HG02759 (cell line): ENCODE data around the gene PDZRN4.
"Not testable (repeated sequence)": the region's sequence is repeated elsewhere in the genome, so short reads cannot be mapped to it uniquely, and the experiment has no call there.

Source experiments
- ATAC-seq: cut with Tn5 transposase; IDR thresholded peaks from one replicate; pipeline ENCODE4 v1.9.1; 2021; ENCODE audit warnings: mild to moderate bottlenecking, moderate library complexity; ENCODE audit not compliant: unreplicated experiment

Gene PDZRN4

DNA sequence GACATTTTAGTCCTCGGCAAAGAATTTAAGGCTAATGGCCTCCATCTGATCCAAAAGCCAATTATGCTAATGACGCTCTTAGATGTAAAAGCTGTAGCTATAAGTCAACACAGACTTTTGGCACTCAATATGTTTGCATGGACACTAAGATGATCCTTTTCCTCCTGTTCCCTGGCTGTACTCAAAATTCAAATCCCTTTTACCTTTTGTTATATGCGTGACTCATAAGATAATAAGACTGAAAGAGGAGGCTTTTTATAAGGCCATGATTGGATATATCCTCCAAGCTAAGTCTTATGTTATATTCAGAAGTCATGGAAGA lies 89.8 kb downstream of the PDZRN4 start:
- no peak for ATAC-seq

DNA sequence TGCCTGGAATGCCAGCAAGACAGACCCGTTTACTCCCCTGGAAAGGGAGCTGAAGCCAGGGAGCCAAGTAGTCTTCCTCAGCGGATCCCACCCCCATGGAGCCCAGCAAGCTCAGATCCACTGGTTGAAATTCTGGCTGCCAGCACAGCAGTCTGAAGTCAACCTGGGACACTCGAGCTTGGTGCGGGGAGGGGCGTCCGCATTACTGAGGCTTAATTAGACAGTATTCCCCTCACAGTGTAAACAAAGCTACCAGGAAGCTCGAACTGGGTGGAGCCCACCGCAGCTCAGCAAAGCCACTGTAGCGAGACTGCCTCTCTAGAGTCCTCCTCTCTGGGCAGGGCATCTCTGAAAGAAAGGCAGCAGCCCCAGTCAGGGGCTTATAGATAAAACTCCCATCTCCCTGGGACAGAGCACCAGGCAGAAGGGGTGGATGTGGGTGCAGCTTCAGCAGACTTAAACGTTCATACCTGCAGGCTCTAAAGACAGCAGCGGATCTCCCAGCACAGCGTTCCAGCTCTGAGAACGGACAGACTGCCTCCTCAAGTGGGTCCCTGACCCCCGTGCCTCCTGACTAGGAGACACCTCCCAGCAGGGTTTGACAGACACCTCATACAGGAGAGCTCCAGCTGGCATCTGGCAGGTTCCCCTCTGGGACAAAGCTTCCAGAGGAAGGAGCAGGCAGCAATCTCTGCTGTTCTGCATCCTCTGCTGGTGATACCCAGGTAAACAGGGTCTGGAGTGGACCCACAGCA lies 92.4 kb downstream of the PDZRN4 start:
- not testable (repeated sequence) for ATAC-seq

DNA sequence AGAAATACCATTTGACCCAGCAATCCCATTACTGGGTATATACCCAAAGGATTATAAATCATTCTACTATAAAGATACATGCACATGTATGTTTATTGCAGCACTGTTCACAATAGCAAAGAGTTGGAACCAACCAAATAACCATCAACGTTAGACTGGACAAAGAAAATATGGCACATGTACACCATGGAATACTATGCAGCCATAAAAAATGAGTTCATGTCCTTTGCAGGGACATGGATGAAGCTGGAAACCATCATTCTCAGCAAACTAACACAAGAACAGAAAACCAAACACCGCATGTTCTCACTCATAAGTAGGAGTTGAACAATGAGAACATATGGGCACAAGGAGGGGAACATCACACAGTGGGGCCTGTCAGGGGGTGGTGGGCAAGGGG lies 97.3 kb downstream of the PDZRN4 start:
- ATAC-seq, result not testable (repeated sequence)

DNA sequence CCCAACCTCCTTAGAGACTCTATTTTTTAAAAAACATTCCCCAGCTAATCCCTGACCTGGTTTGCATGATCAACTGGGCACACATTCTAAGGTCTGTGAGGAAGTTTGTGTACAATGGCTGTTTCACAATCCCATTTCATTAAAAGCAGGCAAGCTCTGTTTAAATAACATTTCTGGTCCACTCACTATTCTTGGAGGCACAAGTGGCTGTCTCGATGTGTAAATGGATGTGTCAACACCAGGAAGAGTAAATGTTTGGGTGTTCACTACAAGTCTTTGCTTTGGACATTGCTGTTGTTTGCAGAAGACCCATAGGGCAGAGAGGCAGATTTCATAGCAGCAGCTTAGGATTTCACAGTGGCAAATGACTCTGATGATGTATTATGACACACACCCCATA lies 98.3 kb downstream of the PDZRN4 start:
- ATAC-seq, result no peak

DNA sequence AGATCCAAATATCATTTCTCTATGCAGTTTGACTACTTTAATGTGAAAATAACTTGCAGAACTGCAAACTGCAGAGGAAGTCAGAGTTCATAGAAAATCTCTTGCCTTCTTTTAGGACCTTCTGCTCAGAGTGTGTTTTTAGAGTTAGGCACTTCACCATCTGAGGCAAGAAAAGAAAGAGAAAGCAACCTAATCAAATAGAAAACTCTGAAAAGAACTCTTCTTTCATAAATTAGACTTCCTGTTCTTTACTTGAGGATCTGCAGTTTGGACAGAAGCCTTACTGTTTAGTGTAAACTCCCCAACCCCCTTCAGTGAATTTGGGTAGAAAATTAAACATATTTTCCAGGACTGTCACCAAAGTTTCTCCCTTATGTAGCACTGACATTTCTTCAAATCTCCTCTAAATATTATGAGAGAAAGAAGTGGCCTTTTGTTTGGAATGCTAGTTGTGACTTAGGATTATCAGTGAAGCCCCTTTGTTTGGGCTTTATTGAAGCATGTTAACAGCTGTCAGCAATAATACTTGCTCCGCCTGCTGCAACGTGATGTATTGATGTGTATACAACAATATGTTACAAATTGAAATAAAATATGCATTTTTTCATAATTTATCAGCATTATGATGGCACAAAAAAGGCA lies 99.5 kb downstream of the PDZRN4 start:
- ATAC-seq, result no peak

DNA sequence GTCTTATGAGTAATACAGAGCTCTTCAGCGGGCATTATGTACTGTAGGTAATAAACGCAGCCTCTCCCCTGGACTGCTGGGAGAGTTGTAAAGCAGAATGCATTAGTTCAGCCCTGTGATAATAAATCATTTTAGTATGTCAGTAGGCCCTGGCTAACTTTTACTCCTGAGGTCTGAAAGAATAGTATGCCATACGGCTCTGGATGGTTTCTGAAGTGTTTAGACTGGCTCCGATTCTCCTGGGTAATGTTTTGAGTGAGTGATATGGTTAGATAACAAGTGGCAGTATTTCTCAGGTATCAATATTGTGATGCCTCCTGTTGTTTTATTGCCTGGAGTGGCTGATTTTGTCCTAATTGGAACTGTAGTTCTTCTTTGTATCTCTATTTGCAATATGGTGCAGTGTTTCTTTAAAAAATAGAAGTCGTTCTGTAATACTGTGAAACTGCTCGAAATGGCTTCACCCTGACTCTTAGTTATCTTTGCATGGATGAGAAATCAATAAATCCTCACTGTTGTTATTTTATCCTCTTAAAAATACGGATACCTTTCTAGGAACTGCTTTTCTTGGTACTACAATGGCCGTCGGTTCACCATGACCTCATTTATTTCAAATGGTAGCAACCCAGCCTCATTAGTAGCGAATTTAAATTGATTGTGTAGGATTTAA lies 100.2 kb downstream of the PDZRN4 start:
- no peak for ATAC-seq

DNA sequence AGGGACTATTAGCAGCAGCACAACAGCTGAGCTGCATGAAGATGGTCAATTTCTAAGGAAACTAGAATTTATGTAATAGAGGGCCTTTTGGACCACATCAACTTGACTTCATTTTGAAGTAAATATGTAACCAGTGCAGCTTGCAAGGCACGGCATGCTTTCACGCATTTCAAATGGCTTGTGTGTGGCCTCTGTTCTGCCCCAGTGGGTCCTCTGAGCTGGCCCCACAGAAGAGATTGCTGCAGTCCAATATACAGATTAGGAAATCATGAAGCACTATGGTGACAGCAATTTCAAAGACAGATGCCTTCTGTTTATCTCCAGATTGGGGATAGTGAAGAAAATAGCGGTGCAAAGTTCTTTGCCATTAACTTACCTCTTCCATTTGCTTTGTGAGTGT lies 101.4 kb downstream of the PDZRN4 start:
- no peak for ATAC-seq

DNA sequence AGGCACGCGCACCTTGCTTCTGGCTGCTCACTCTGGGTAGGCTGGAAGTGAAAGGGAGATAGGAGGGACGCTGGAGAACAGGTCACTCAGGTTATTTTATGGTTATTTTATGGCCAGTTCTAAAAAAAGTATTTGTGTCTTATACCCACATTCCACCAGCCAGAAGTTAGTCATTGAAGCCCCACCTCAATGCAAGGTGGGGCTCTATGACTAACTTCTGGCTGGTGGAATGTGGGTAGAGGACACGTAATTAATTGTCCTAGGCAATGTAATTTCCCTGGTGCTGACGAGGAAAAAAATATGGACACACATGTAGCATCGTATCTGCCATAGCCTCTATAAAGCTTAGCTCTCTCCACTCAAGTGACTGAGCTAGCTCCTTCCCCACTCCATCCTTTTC lies 104.9 kb downstream of the PDZRN4 start:
- no peak for ATAC-seq

DNA sequence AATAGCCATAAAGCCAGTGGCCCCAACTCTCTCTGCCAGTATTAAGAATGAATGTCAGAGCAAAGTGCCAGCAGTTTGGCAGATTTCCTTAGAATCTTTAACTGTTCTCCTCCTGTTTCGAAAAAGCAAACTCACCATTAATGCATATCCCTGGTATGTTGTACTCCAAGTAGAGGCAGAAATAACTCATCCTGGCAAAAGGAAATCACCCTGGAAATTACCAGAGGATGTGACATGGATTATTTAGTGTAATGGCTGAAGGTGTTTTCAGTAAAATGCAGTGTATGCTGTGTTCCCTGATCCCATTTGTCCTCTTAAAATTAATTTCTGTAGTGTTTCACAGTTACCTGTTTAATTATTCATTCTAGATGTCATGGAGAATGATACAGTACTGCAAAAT lies 105.3 kb downstream of the PDZRN4 start:
- no peak for ATAC-seq

DNA sequence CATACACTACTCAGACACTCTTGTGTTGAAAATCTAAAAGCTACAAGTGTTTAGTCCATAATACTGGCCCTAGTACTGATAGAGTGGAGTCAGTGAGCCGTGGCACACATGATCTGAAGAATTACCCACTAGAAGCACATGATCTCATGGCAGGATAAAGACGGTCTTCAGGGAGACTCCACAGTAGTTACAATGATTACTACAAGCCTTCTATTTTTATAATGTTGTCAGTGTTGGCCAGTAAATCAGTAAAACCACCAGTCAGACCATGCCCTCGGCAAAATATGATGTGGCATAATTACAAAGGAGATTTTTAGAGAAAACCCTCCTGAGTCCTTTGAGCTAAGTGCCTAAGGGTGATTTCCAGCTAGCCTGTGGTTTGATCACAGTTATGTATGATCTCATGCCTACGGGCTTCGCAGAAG lies 114.9 kb downstream of the PDZRN4 start:
- peak; percentile 66 for ATAC-seq

DNA sequence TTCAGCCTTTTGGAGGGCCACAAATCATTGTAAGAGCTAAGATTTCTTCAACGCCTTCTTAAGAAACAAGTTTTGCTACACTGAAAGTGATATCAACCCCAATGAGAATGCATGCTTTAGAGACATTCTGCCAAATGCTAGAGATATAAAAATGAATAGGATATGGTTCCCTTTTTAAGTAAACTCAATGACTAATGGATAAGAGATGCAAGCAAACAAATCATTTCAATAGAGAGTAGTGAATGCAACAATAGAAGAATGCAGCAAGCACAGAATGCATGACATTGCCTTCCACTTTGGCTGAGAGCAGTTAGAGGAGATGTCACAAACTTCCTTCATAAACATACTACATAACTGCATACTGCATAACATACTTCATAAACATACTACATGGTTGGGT lies 116.4 kb downstream of the PDZRN4 start:
- no peak for ATAC-seq

DNA sequence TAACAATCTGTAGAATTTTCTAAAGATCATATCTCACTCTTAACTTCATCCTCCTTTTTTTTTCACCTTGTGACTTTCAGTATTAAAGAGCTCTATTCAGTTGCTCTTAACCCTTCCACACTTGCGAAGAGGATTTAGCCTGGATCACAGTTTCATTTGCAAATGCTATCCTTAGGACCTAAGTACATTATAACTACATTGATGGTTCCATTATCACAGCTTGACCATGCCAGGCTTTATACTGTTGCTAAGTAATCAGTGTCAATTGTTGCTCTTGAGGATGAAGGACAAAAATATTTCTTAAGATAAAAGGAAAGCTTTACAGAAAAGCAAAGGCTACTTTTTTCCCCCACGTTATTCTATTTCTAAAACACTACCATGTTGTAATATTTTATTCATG lies 122.2 kb downstream of the PDZRN4 start:
- no peak for ATAC-seq

DNA sequence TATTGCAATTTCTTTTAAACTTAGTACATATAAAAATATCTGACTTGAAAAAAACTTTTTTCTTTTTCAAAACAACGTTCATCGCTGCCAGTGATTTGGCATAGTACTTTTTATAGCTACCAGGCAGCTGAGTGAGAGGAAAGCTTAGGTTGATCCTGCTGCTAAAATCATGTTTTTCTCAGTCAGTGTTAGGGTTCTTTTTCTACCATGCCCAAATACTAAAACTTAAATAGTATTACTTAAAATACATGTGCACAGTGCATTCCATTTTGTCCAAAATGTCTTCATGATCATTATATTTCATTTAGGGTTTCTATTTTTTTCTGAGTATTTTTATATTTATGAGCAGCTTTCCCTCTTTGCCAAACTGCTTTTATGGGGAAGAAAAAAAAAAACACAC lies 123.8 kb downstream of the PDZRN4 start:
- ATAC-seq, result no peak

DNA sequence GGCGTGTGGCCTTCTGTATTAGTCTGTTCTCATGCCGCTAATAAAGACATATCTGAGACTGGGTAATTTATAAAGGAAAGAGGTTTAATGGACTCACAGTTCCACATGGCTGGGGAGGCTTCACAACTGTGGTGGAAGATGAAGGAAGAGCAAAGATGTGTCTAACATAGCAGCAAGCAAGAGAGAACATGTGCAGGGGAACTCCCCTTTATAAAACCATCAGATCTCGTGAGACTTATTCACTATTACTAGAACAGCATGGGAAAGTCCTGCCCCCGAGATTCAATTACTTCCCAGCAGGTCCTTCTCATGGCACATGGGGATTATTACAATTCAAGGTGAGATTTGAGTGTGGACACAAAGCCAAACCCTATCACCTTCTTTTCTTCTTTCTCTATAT lies 124.3 kb downstream of the PDZRN4 start:
- ATAC-seq, result not testable (repeated sequence)

DNA sequence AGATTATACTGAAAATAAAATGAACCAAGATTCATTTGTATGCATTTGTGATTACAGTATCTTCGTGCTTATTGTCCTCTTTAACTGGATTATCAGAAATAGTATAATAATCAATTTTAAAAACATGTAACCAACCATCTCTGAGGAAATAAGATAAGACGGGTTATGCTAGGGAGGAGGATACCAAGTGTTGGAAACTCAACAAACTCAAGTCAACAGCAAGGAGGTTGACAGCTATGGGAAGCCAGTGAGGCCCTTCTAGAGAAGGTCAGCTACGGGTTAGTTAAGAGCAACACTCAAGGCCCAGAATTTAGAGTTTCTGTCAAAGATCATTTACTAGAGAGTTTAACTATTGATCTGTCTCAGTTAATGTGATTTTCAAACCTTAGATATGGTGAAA lies 137.2 kb downstream of the PDZRN4 start:
- no peak for ATAC-seq

DNA sequence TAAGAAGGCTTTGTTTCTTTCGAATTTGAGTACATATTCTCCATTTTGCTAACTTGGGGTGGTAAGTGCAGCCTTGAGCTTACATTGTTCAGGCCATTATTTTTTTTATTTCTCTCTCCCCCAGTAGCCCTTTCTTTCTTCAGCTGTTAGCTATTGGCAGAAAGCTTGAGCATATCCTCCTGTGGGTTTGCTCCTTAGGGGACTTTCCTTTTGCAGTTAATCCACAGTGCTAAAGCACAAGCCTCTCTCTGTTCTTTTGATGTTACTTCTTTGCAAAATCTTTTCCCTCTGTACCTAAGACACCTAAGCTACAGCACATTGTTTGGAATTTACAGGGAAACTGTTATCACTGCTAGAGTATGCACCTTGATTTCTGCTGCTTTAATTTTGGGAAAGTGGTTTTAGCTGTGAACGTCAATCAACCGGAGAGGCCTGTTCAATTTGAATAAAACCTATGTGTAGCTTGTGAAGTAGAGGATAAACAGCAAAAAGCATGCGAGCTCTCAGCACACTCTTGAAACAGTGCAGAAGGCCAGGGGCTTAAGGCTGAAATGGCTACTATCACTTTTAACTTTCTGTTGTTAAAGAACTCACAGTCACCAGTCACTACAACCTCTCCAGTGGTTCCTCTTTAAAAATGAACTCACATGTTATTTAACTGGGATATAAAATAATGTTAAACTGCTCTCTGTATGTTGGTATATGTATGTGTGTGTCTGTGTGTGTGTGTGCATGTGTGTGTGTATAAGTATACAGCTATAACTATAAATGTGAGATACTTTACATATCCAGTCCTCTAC lies 139.2 kb downstream of the PDZRN4 start:
- no peak for ATAC-seq

DNA sequence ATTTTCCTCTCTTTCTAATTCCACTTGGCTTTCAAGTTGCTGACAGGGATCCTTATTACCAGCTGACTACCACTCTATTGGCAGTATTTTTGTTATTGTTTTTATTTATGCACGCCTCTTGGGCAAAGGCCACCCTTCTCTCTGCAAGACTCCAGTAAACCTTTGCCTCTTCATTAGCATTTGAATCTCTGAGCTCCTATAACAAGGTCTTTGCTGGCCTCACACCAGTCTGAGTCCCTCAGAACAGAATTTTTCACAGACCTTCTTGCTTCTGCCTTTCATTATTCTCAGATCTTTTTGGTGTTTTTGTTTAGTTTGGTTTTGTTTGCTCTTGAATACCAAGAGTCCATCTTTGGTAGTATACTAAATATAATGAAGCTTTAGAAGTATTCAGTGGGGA lies 145.9 kb downstream of the PDZRN4 start:
- no peak for ATAC-seq

DNA sequence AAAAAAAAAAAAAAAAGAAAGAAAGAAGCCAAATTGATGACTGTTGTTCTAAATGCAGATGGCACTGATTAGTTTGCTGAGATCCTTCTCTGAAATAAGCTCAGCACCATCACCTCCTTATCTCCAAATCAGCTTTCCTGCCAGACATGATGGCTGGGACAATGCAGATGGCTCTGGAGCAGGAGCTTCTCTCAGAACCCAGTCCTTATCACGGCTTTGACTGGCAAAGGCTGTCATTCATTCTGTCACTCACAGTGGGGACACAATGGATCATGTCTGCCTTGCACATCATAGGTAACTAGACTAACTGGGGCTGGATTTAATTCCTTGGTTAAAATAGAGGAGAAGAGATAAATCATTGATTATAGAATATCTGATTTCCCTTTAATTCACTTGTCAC lies 146.3 kb downstream of the PDZRN4 start:
- ATAC-seq, result no peak

DNA sequence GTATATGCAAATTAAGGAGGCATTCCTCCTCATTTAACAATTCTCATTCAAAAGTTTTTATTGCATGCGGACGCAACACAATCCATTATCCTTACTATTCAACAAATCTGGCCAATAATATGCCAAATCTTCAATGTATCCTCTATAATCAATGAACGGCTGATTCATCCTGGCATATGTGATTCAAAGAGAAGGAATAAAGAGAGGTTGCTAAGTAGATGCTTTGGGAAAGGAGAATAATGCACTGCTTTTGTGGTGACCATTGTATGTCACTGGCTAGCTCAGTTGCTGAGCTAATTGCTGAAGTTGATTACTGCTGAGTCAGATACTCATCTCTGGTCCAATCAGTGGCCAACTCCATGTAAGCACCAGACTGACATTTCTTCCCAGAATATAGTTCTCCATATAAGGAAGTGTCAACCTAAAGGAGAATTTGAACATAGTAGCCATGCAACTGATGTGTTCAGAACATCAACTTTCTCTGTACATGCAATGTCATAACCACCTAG lies 148.0 kb downstream of the PDZRN4 start:
- ATAC-seq, result no peak

DNA sequence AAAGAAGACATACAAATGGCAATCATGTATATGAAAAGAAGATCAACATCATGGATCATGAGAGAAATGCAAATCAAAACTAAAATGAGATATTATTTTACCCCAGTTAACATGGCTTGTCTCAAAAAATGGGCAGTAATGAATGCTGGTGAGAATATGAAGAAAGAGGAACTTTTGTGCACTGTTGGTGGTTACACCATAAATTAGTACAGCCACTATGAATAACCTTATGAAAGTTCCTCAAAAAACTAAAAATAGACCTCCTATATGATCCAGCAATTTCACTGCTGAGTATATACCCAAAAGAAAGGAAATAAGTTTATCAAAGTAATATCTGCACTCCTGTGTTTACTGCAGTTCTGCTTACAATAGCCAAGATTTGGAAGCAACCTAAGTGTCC lies 151.7 kb downstream of the PDZRN4 start:
- no peak for ATAC-seq

DNA sequence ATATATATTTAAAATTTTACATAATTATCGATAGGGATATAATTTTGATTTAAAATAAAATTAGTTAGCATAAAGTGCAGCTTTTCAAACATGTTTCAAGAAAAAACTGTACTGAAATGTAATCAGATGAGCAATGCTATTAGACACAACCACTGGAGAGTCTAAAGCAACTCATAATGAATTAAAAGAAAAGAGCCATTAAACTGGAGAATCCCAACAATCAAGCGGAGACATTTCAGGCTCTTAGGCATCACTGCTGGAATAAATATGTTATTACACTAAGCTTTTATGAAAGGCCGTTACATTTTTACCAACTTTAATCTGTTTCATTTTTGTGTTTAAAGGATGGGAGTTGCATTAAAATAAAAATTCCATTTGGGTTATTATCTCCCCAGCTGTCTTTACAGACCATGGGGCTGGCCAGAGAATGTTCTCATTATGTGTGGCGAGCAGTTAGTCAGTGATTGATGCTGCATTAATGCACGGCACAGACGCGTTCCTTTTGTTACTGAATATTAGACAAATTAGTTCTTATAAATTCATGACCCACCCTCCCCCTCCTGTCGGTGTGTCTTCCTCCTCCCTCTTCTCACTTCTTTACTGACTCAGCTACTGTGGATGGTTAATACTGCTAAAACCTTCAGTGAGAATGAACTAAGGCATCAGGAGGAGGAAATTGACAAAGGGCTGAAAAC lies 156.8 kb downstream of the PDZRN4 start:
- no peak for ATAC-seq
